Measurements from ENCODE around the gene GREB1L. TPM values are rescaled to one million over a fixed set of nuclear protein-coding genes. Genes with fewer than 3 reads are reported as not detected.
A peak's percentile ranks its signal among the peaks of the same experiment; 100 is the strongest.

GREB1L gene
- total RNA-seq, 1 donor from 2014 or later: 8.0 TPM

GRCh38 chr18:21496277-21496835 is 254.3 kb downstream of the GREB1L start:
- no peak for DNase-seq
- intact Hi-C loops (cut with DNase I): no loop called here
- no peak for ATAC-seq (ENCODE audit: poor library complexity)

GRCh38 chr18:21499997-21500396 is 258.0 kb downstream of the GREB1L start:
- intact Hi-C loops (cut with DNase I): no loop called here
- no peak for ATAC-seq (ENCODE audit: poor library complexity)
- DNase-seq: no peak

- DNase-seq: no peak
- no peak for ATAC-seq (ENCODE audit: poor library complexity)
- intact Hi-C loops (cut with DNase I): no loop called here
Observed at GRCh38 chr18:21502661-21503060, 260.6 kb downstream of the GREB1L start.

- DNase-seq (no peak), ATAC-seq (ENCODE audit: poor library complexity) (no peak)
- intact Hi-C loops (cut with DNase I): no loop called here
Observed at GRCh38 chr18:21507913-21508701, 266.1 kb downstream of the GREB1L start.

- DNase-seq: no peak
- intact Hi-C loops (cut with DNase I): no loop called here
- ATAC-seq (ENCODE audit: poor library complexity): no peak
Observed at GRCh38 chr18:21509062-21509461, 267.0 kb downstream of the GREB1L start.

GRCh38 chr18:21513292-21513691 is 271.3 kb downstream of the GREB1L start:
- intact Hi-C loops (cut with DNase I): no loop called here
- DNase-seq (no peak), ATAC-seq (ENCODE audit: poor library complexity) (no peak)

- intact Hi-C loops (cut with DNase I): no loop called here
- no peak for ATAC-seq (ENCODE audit: poor library complexity)
- no peak for DNase-seq
Observed at GRCh38 chr18:21513741-21514140, 271.7 kb downstream of the GREB1L start.

- ATAC-seq (ENCODE audit: poor library complexity) (peak; percentile 51), DNase-seq (no peak)
- intact Hi-C loops (cut with DNase I): no loop called here
Observed at GRCh38 chr18:21522530-21522929, 280.5 kb downstream of the GREB1L start.

GRCh38 chr18:21525916-21526315 is 283.9 kb downstream of the GREB1L start:
- intact Hi-C loops (cut with DNase I): no loop called here
- no peak for ATAC-seq (ENCODE audit: poor library complexity)
- DNase-seq: no peak

- ATAC-seq (ENCODE audit: poor library complexity) (peak; percentile 46), DNase-seq (no peak)
- intact Hi-C loops (cut with DNase I): no loop called here
Observed at GRCh38 chr18:21526463-21526862, 284.4 kb downstream of the GREB1L start.

- ATAC-seq (ENCODE audit: poor library complexity) (no peak), DNase-seq (no peak)
- intact Hi-C loops (cut with DNase I): no loop called here
Observed at GRCh38 chr18:21534327-21534726, 292.3 kb downstream of the GREB1L start.

- DNase-seq (no peak), ATAC-seq (ENCODE audit: poor library complexity) (no peak)
- intact Hi-C loops (cut with DNase I): no loop called here
Observed at GRCh38 chr18:21538230-21538629, 296.2 kb downstream of the GREB1L start.

- ATAC-seq (ENCODE audit: poor library complexity) (no peak), DNase-seq (no peak)
- intact Hi-C loops (cut with DNase I): no loop called here
Observed at GRCh38 chr18:21546423-21546822, 304.4 kb downstream of the GREB1L start.

GRCh38 chr18:21548647-21549046 is 306.6 kb downstream of the GREB1L start:
- ATAC-seq (ENCODE audit: poor library complexity) (no peak), DNase-seq (no peak)
- intact Hi-C loops (cut with DNase I): no loop called here

GRCh38 chr18:21550510-21550970 is 308.5 kb downstream of the GREB1L start:
- ATAC-seq (ENCODE audit: poor library complexity): no peak
- intact Hi-C loops (cut with DNase I): no loop called here
- DNase-seq: no peak

- intact Hi-C loops (cut with DNase I): no loop called here
- ATAC-seq (ENCODE audit: poor library complexity): no peak
- DNase-seq: no peak
Observed at GRCh38 chr18:21557607-21558253, 315.7 kb downstream of the GREB1L start.

GRCh38 chr18:21559195-21559594 is 317.2 kb downstream of the GREB1L start:
- ATAC-seq (ENCODE audit: poor library complexity): no peak
- no peak for DNase-seq
- intact Hi-C loops (cut with DNase I): no loop called here

GRCh38 chr18:21571772-21572171 is 329.7 kb downstream of the GREB1L start:
- intact Hi-C loops (cut with DNase I): no loop called here
- DNase-seq (no peak), ATAC-seq (ENCODE audit: poor library complexity) (no peak)

All from Right ventricle myocardium superior (tissue), 1 donor.